Liver (tissue), 9 donors: ENCODE data around the gene MTSS2. TPM values are rescaled to one million over a fixed set of nuclear protein-coding genes. Genes with fewer than 3 reads are reported as not detected.
A peak's percentile ranks its signal among the peaks of the same experiment; 100 is the strongest.

Experiments
- DNase-seq: peaks from one replicate; pipeline ENCODE4 v3.0.0-alpha.2; 2017; ENCODE audit warnings: low spot score
- H3K27ac ChIP-seq, 2 donors: one replicate each; pipeline ENCODE4 v1.7.0; 2013; ENCODE audit warnings: inconsistent platforms in 2 of 2, low read length in 2 of 2, control low read depth in 1 of 2, low read depth in 1 of 2, mild to moderate bottlenecking in 1 of 2
- H3K27me3 ChIP-seq, 4 donors: one replicate each; pipeline versions ENCODE4 v1.6.1 to v1.7.0; 2013; ENCODE audit warnings: low read length in 3 of 4, inconsistent platforms in 1 of 4, mild to moderate bottlenecking in 1 of 4, moderate library complexity in 1 of 4; ENCODE audit not compliant: control insufficient read depth in 4 of 4, insufficient read depth in 4 of 4
- H3K36me3 ChIP-seq, 4 donors: one replicate each; pipeline versions ENCODE4 v1.6.1 to v1.7.0; 2013; ENCODE audit warnings: low read length in 3 of 4, mild to moderate bottlenecking in 3 of 4, low read depth in 1 of 4, moderate library complexity in 1 of 4; ENCODE audit not compliant: control insufficient read depth in 4 of 4, insufficient read depth in 3 of 4
- H3K4me1 ChIP-seq, 4 donors: one replicate each; pipeline versions ENCODE4 v1.6.1 to v1.7.0; 2013; ENCODE audit warnings: low read length in 3 of 4, mild to moderate bottlenecking in 3 of 4, moderate library complexity in 1 of 4; ENCODE audit not compliant: control insufficient read depth in 4 of 4, insufficient read depth in 4 of 4
- H3K4me3 ChIP-seq, 3 donors: one replicate each; pipeline versions ENCODE4 v1.6.1 to v1.7.0; 2013; ENCODE audit warnings: low read length in 3 of 3, control low read depth in 1 of 3, low read depth in 1 of 3, mild to moderate bottlenecking in 1 of 3
- H3K9ac ChIP-seq, 2 donors: one replicate each; pipeline ENCODE4 v1.7.0; 2013; ENCODE audit warnings: low read length in 2 of 2, mild to moderate bottlenecking in 2 of 2, moderate library complexity in 2 of 2, control low read depth in 1 of 2, low read depth in 1 of 2
- H3K9me3 ChIP-seq, 4 donors: one replicate each; pipeline versions ENCODE4 v1.6.1 to v1.7.0; 2013; ENCODE audit warnings: low read length in 3 of 4; ENCODE audit not compliant: control insufficient read depth in 4 of 4
- EGR1 ChIP-seq, 2 donors: IDR thresholded peaks; 2 replicates each; pipeline ENCODE4 v1.6.1; 2016 to 2018; ENCODE audit warnings: antibody characterized with exemption in 2 of 2, low read depth in 2 of 2
- FOXA1 ChIP-seq: IDR thresholded peaks from 2 replicates; pipeline ENCODE4 v1.6.1; 2016; ENCODE audit warnings: antibody characterized with exemption
- FOXA2 ChIP-seq: IDR thresholded peaks from 2 replicates; pipeline ENCODE4 v1.6.1; 2016; ENCODE audit warnings: antibody characterized with exemption
- GABPA ChIP-seq, 2 donors: IDR thresholded peaks in 1 of 2; conservative IDR thresholded peaks in 1 of 2; 2 replicates each; pipeline ENCODE4 v1.6.1; 2016; ENCODE audit warnings: antibody characterized with exemption in 2 of 2, mild to moderate bottlenecking in 1 of 2, moderate library complexity in 1 of 2
- HNF4G ChIP-seq: IDR thresholded peaks from 2 replicates; pipeline ENCODE4 v1.6.1; 2016; ENCODE audit warnings: antibody characterized with exemption
- JUND ChIP-seq, 2 donors: IDR thresholded peaks; 2 replicates each; pipeline ENCODE4 v1.6.1; 2016; ENCODE audit warnings: antibody characterized with exemption in 2 of 2
- NR2F2 ChIP-seq: IDR thresholded peaks from 2 replicates; pipeline ENCODE4 v1.6.1; 2016; ENCODE audit warnings: antibody characterized with exemption
- RAD21 ChIP-seq, 2 donors: IDR thresholded peaks; 2 replicates each; pipeline ENCODE4 v1.6.1; 2016; ENCODE audit warnings: antibody characterized with exemption in 2 of 2, mild to moderate bottlenecking in 2 of 2
- RXRA ChIP-seq, 2 donors: IDR thresholded peaks; 2 replicates each; pipeline ENCODE4 v1.6.1; 2017 to 2018; ENCODE audit warnings: antibody characterized with exemption in 2 of 2, mild to moderate bottlenecking in 1 of 2
- SP1 ChIP-seq: IDR thresholded peaks from 2 replicates; pipeline ENCODE4 v1.6.1; 2018; ENCODE audit warnings: antibody characterized with exemption, mild to moderate bottlenecking
- TAF1 ChIP-seq: conservative IDR thresholded peaks from 2 replicates; pipeline ENCODE4 v1.6.1; 2016; ENCODE audit warnings: antibody characterized with exemption, mild to moderate bottlenecking
- WGBS: extraction: QIAGEN DNeasy Blood & Tissue Kit; methylation state at CpG from one replicate; pipeline ENCODE4 v1.1.7; 2013; 5-methylcytosine and 5-hydroxymethylcytosine counted together
- polyA plus RNA-seq, 2 donors: library from polyadenylated mRNA; stranded (reverse) in 1 of 2; unstranded in 1 of 2; fragments of 200-250 nt in 1 of 2; fragments of >200 nt in 1 of 2; fragmentation: Nextera tagmentation in 1 of 2; extraction: Ambion mirVana in 1 of 2; gene quantifications; one replicate each; pipeline versions ENCODE4 v1.2.1 to v1.2.3, GENCODE V29; 2013 to 2015
- total RNA-seq, 2 donors: library from RNA; depleted of rRNA; stranded (reverse); fragments of >200 nt; gene quantifications; one replicate each; pipeline ENCODE4 v1.2.3, GENCODE V29; 2014
- TF ChIP-seq, protein P1 (sequence below): IDR thresholded peaks from 2 replicates; pipeline ENCODE4 v1.6.1; 2016; ENCODE audit warnings: antibody characterized with exemption
- TF ChIP-seq, protein P2 (sequence below): IDR thresholded peaks from 2 replicates; pipeline ENCODE4 v1.6.1; 2016; ENCODE audit warnings: antibody characterized with exemption
- TF ChIP-seq, protein P3 (sequence below): IDR thresholded peaks from 2 replicates; pipeline ENCODE4 v1.6.1; 2016; ENCODE audit warnings: antibody characterized with exemption, mild to moderate bottlenecking
- TF ChIP-seq, protein P4 (sequence below): IDR thresholded peaks from 2 replicates; pipeline ENCODE4 v1.6.1; 2016; ENCODE audit warnings: antibody characterized with exemption
- donor health status: healthy.
- donor health status: healthy.
- donor health status: healthy.
- donor health status: healthy.
- donor health status: healthy.

Gene MTSS2
- total and polyA plus RNA-seq, 4 donors, result 3.8 to 95.7 (median 35.9) TPM

DNA sequence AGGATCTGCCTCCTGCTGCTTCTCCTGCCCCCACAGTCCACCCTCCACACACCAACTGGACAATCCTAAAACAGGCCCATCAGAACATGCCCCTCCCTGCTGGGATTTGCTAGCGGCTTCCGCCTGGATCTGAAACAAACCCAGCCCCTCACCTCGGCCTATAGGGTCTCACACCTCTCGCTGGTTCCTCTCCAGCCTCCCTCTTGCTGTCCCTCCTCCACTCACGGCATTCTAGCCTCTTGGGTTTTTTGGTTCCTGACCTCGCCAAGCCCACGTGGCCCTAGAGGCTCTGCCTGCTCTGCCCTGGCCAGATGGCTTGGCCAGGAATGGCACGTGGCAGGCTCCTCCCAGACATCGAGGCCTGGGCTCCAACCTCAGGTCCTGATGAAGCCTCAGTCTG is 15.7 kb upstream of the MTSS2 start:
- DNase-seq, result no peak
- Histone ChIP-seq H3K27ac (no peak overlapping the region), H3K4me3 (no peak overlapping the region), H3K4me1 (peaks cover 11 to 40% (median 27%) of the 10 kb centered on the region in 4 donors), H3K36me3 (peaks cover 0 to 2% (median 0%) of the 10 kb centered on the region in 4 donors), H3K9ac (no peak overlapping the region), H3K27me3 (no peaks in the 10 kb centered on the region), H3K9me3 (no peaks in the 10 kb centered on the region)
- TF ChIP-seq, protein P1, sequence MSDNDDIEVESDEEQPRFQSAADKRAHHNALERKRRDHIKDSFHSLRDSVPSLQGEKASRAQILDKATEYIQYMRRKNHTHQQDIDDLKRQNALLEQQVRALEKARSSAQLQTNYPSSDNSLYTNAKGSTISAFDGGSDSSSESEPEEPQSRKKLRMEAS, result peak; percentile 67
- TF ChIP-seq, protein P2, sequence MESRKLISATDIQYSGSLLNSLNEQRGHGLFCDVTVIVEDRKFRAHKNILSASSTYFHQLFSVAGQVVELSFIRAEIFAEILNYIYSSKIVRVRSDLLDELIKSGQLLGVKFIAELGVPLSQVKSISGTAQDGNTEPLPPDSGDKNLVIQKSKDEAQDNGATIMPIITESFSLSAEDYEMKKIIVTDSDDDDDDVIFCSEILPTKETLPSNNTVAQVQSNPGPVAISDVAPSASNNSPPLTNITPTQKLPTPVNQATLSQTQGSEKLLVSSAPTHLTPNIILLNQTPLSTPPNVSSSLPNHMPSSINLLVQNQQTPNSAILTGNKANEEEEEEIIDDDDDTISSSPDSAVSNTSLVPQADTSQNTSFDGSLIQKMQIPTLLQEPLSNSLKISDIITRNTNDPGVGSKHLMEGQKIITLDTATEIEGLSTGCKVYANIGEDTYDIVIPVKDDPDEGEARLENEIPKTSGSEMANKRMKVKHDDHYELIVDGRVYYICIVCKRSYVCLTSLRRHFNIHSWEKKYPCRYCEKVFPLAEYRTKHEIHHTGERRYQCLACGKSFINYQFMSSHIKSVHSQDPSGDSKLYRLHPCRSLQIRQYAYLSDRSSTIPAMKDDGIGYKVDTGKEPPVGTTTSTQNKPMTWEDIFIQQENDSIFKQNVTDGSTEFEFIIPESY, result no peak
- WGBS, result 79% methylated on average over 9 of the region's 9 CpGs

GRCh38 chr16:70701036-70701435 is 15.2 kb upstream of the MTSS2 start:
- H3K36me3 ChIP-seq, result peaks cover 0 to 2% (median 0%) of the 10 kb centered on the region in 4 donors
- H3K4me1 ChIP-seq, result peaks cover 11 to 41% (median 28%) of the 10 kb centered on the region in 4 donors
- DNase-seq, result no peak
- no peaks in the 10 kb centered on the region for H3K27me3 ChIP-seq
- H3K4me3 ChIP-seq, result no peak overlapping the region
- H3K27ac ChIP-seq, result peak overlapping the region in 1 of 2 donors; percentile 21
- WGBS, result 91% methylated on average over 3 of the region's 3 CpGs
- H3K9me3 ChIP-seq, result no peaks in the 10 kb centered on the region
- H3K9ac ChIP-seq, result no peak overlapping the region
- TF ChIP-seq FOXA2 (no peak), HNF4G (no peak), TAF1 (no peak), JUND (IDR thresholded peaks at IDR 0.05) (no peak), FOXA1 (no peak), GABPA (IDR thresholded peaks at IDR 0.05 in 1 of 2, conservative IDR thresholded peaks at IDR 0.05 in 1 of 2) (no peak), EGR1 (IDR thresholded peaks at IDR 0.05; ENCODE audit: low read depth in 2 of 2) (no peak), RXRA (IDR thresholded peaks at IDR 0.05) (no peak), RAD21 (IDR thresholded peaks at IDR 0.05) (no peak), NR2F2 (no peak), SP1 (no peak)
- TF ChIP-seq, protein P1, result no peak
- TF ChIP-seq, protein P2, result no peak
- TF ChIP-seq, protein P3, sequence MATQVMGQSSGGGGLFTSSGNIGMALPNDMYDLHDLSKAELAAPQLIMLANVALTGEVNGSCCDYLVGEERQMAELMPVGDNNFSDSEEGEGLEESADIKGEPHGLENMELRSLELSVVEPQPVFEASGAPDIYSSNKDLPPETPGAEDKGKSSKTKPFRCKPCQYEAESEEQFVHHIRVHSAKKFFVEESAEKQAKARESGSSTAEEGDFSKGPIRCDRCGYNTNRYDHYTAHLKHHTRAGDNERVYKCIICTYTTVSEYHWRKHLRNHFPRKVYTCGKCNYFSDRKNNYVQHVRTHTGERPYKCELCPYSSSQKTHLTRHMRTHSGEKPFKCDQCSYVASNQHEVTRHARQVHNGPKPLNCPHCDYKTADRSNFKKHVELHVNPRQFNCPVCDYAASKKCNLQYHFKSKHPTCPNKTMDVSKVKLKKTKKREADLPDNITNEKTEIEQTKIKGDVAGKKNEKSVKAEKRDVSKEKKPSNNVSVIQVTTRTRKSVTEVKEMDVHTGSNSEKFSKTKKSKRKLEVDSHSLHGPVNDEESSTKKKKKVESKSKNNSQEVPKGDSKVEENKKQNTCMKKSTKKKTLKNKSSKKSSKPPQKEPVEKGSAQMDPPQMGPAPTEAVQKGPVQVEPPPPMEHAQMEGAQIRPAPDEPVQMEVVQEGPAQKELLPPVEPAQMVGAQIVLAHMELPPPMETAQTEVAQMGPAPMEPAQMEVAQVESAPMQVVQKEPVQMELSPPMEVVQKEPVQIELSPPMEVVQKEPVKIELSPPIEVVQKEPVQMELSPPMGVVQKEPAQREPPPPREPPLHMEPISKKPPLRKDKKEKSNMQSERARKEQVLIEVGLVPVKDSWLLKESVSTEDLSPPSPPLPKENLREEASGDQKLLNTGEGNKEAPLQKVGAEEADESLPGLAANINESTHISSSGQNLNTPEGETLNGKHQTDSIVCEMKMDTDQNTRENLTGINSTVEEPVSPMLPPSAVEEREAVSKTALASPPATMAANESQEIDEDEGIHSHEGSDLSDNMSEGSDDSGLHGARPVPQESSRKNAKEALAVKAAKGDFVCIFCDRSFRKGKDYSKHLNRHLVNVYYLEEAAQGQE, result no peak
- TF ChIP-seq, protein P4, sequence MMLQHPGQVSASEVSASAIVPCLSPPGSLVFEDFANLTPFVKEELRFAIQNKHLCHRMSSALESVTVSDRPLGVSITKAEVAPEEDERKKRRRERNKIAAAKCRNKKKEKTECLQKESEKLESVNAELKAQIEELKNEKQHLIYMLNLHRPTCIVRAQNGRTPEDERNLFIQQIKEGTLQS, result no peak
